Esophagus (tissue), 2 donors: ENCODE measurements around the gene CRP. TPM values are rescaled to one million over a fixed set of nuclear protein-coding genes. Genes with fewer than 3 reads are reported as not detected.
"Not testable (repeated sequence)": the region's sequence is repeated elsewhere in the genome, so short reads cannot be mapped to it uniquely, and the experiment has no call there.

Experiments
- H3K27ac ChIP-seq, 2 donors: one replicate each; pipeline ENCODE4 v1.5.1; 2013; ENCODE audit warnings: low read depth in 2 of 2, mild to moderate bottlenecking in 2 of 2, inconsistent platforms in 1 of 2, low read length in 1 of 2, moderate library complexity in 1 of 2
- H3K27me3 ChIP-seq, 2 donors: one replicate each; pipeline ENCODE4 v1.6.1; 2013; ENCODE audit warnings: low read length in 2 of 2, control low read depth in 1 of 2, mild to moderate bottlenecking in 1 of 2; ENCODE audit not compliant: insufficient read depth in 2 of 2, control insufficient read depth in 1 of 2
- H3K36me3 ChIP-seq, 2 donors: one replicate each; pipeline ENCODE4 v1.6.1; 2013; ENCODE audit warnings: low read length in 1 of 2; ENCODE audit not compliant: control insufficient read depth in 2 of 2, insufficient read depth in 2 of 2
- H3K4me1 ChIP-seq, 2 donors: one replicate each; pipeline ENCODE4 v1.6.1; 2013; ENCODE audit warnings: low read length in 1 of 2; ENCODE audit not compliant: control insufficient read depth in 2 of 2, insufficient read depth in 2 of 2
- H3K4me3 ChIP-seq, 2 donors: one replicate each; pipeline ENCODE4 v1.5.1; 2013; ENCODE audit warnings: low read length in 2 of 2, mild to moderate bottlenecking in 2 of 2, low read depth in 1 of 2, moderate library complexity in 1 of 2
- H3K9me3 ChIP-seq, 2 donors: one replicate each; pipeline ENCODE4 v1.6.1; 2013; ENCODE audit warnings: mild to moderate bottlenecking in 2 of 2, low read depth in 1 of 2, low read length in 1 of 2, moderate library complexity in 1 of 2; ENCODE audit not compliant: control insufficient read depth in 2 of 2, insufficient read depth in 1 of 2
- WGBS, 2 donors: extraction: QIAGEN DNeasy Blood & Tissue Kit; methylation state at CpG; one replicate each; pipeline ENCODE4 v1.1.7; 2013; 5-methylcytosine and 5-hydroxymethylcytosine counted together
- polyA plus RNA-seq, 2 donors: library from polyadenylated mRNA; stranded (reverse); fragments of 200-250 nt; gene quantifications; one replicate each; pipeline ENCODE4 v1.2.3, GENCODE V29; 2013
- donor health status: healthy with polysubstance abuse.
- donor health status: Bipolar disorder and iron deficiency.

The CRP gene
- polyA plus RNA-seq, 2 donors, result not detected

- no peaks in the 10 kb centered on the region for H3K9me3 ChIP-seq
- no peaks in the 10 kb centered on the region for H3K36me3 ChIP-seq
- no peaks in the 10 kb centered on the region for H3K27me3 ChIP-seq
- H3K27ac ChIP-seq, result no peak overlapping the region
- WGBS, 2 donors, result 49 to 64% methylated on average over 3 of the region's 3 CpGs
- H3K4me3 ChIP-seq, result no peak overlapping the region
- H3K4me1 ChIP-seq, result no peaks in the 10 kb centered on the region
Observed at GRCh38 chr1:159746666-159747065, 32.3 kb upstream of the CRP start.

GRCh38 chr1:159743651-159744410 lies 29.4 kb upstream of the CRP start:
- Histone ChIP-seq H3K4me3 (no peak overlapping the region), H3K36me3 (no peaks in the 10 kb centered on the region), H3K9me3 (no peaks in the 10 kb centered on the region), H3K27me3 (no peaks in the 10 kb centered on the region), H3K27ac (no peak overlapping the region), H3K4me1 (no peaks in the 10 kb centered on the region)
- WGBS, 2 donors, result 72 to 80% methylated on average over 5 of the region's 5 CpGs

- H3K27ac ChIP-seq, result no peak overlapping the region
- no peaks in the 10 kb centered on the region for H3K36me3 ChIP-seq
- H3K27me3 ChIP-seq, result no peaks in the 10 kb centered on the region
- no peaks in the 10 kb centered on the region for H3K4me1 ChIP-seq
- H3K4me3 ChIP-seq, result no peak overlapping the region
- 69 to 75% methylated on average over 4 of the region's 4 CpGs for WGBS, 2 donors
- no peaks in the 10 kb centered on the region for H3K9me3 ChIP-seq
Observed at GRCh38 chr1:159737238-159737916, 23.0 kb upstream of the CRP start.

GRCh38 chr1:159723188-159723587 lies 8.8 kb upstream of the CRP start:
- 88 to 92% methylated on average over 6 of the region's 6 CpGs for WGBS, 2 donors
- H3K36me3 ChIP-seq, H3K4me3 ChIP-seq, H3K4me1 ChIP-seq, H3K27ac ChIP-seq, H3K9me3 ChIP-seq, H3K27me3 ChIP-seq: not testable (repeated sequence)

GRCh38 chr1:159719990-159720389 lies 5.6 kb upstream of the CRP start:
- Histone ChIP-seq H3K36me3 (no peaks in the 10 kb centered on the region), H3K4me1 (no peaks in the 10 kb centered on the region), H3K9me3 (peaks cover 0 to 7% of the 10 kb centered on the region in 2 donors), H3K4me3 (no peak overlapping the region), H3K27ac (no peak overlapping the region), H3K27me3 (no peaks in the 10 kb centered on the region)
- 65 to 74% methylated on average over 2 of the region's 2 CpGs for WGBS, 2 donors

GRCh38 chr1:159715855-159716254 lies 1.5 kb upstream of the CRP start:
- no peaks in the 10 kb centered on the region for H3K36me3 ChIP-seq
- H3K4me1 ChIP-seq, result no peaks in the 10 kb centered on the region
- H3K4me3 ChIP-seq, result no peak overlapping the region
- 55 to 63% methylated on average over 1 of the region's 1 CpG for WGBS, 2 donors
- H3K27me3 ChIP-seq, result no peaks in the 10 kb centered on the region
- peaks cover 0 to 3% of the 10 kb centered on the region in 2 donors for H3K9me3 ChIP-seq
- H3K27ac ChIP-seq, result no peak overlapping the region

GRCh38 chr1:159712080-159712479 lies 2.3 kb downstream of the CRP start:
- WGBS, 2 donors, result 44 to 48% methylated on average over 1 of the region's 1 CpG
- Histone ChIP-seq H3K9me3 (no peaks in the 10 kb centered on the region), H3K36me3 (no peaks in the 10 kb centered on the region), H3K4me3 (no peak overlapping the region), H3K27me3 (no peaks in the 10 kb centered on the region), H3K27ac (no peak overlapping the region), H3K4me1 (no peaks in the 10 kb centered on the region)

GRCh38 chr1:159707472-159708260 lies 6.7 kb downstream of the CRP start:
- H3K9me3 ChIP-seq, result no peaks in the 10 kb centered on the region
- 76 to 83% methylated on average over 6 of the region's 6 CpGs for WGBS, 2 donors
- H3K27me3 ChIP-seq, result no peaks in the 10 kb centered on the region
- no peak overlapping the region for H3K27ac ChIP-seq
- H3K36me3 ChIP-seq, result no peaks in the 10 kb centered on the region
- H3K4me1 ChIP-seq, result no peaks in the 10 kb centered on the region
- no peak overlapping the region for H3K4me3 ChIP-seq

GRCh38 chr1:159705904-159706256 lies 8.5 kb downstream of the CRP start:
- no peak overlapping the region for H3K4me3 ChIP-seq
- WGBS, 2 donors, result 57 to 61% methylated on average over 3 of the region's 3 CpGs
- H3K27ac ChIP-seq, result no peak overlapping the region
- H3K27me3 ChIP-seq, result no peaks in the 10 kb centered on the region
- H3K36me3 ChIP-seq, result no peaks in the 10 kb centered on the region
- H3K9me3 ChIP-seq, result no peaks in the 10 kb centered on the region
- H3K4me1 ChIP-seq, result no peaks in the 10 kb centered on the region
